Measurements from ENCODE around the gene WFIKKN1. TPM values are rescaled to one million over a fixed set of nuclear protein-coding genes. Genes with fewer than 3 reads are reported as not detected.

WFIKKN1 gene
- total RNA-seq, 1 donor from 2014 or later: not detected

DNA sequence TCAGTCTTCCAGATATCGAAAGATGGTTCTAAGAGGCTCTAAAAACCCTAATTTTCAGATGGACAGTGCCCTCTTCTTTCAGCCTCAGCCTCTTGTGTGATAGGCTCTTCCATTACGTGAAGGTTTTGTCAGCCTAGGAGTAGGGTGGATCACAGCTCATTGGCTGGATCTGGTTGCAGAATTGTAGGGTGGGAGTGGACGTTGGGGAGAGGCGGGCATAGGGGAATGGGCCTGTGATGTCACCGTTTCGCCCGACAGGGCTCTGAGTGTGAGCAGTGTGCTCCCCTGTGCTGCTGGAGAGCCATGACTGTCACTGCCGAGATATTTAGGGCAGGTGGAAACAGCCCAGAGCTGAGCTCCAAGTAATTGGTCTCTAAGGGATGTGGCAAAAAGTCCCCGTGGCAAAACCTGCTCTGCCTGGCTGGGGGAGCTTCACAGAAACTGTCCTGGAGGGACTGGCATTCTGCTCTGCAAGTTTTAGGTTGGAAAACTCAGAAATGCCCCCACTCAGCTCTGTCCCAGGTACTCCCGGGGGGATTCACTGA, 6.2 kb upstream of the WFIKKN1 start:
- TF ChIP-seq, protein P1, sequence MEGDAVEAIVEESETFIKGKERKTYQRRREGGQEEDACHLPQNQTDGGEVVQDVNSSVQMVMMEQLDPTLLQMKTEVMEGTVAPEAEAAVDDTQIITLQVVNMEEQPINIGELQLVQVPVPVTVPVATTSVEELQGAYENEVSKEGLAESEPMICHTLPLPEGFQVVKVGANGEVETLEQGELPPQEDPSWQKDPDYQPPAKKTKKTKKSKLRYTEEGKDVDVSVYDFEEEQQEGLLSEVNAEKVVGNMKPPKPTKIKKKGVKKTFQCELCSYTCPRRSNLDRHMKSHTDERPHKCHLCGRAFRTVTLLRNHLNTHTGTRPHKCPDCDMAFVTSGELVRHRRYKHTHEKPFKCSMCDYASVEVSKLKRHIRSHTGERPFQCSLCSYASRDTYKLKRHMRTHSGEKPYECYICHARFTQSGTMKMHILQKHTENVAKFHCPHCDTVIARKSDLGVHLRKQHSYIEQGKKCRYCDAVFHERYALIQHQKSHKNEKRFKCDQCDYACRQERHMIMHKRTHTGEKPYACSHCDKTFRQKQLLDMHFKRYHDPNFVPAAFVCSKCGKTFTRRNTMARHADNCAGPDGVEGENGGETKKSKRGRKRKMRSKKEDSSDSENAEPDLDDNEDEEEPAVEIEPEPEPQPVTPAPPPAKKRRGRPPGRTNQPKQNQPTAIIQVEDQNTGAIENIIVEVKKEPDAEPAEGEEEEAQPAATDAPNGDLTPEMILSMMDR (conservative IDR thresholded peaks at IDR 0.05; ENCODE audit: low read depth, low read length): no peak
- no peak overlapping the region for H3K4me3 ChIP-seq (ENCODE audit: low read depth, low read length)
- no peak for DNase-seq (ENCODE audit: low read depth)

DNA sequence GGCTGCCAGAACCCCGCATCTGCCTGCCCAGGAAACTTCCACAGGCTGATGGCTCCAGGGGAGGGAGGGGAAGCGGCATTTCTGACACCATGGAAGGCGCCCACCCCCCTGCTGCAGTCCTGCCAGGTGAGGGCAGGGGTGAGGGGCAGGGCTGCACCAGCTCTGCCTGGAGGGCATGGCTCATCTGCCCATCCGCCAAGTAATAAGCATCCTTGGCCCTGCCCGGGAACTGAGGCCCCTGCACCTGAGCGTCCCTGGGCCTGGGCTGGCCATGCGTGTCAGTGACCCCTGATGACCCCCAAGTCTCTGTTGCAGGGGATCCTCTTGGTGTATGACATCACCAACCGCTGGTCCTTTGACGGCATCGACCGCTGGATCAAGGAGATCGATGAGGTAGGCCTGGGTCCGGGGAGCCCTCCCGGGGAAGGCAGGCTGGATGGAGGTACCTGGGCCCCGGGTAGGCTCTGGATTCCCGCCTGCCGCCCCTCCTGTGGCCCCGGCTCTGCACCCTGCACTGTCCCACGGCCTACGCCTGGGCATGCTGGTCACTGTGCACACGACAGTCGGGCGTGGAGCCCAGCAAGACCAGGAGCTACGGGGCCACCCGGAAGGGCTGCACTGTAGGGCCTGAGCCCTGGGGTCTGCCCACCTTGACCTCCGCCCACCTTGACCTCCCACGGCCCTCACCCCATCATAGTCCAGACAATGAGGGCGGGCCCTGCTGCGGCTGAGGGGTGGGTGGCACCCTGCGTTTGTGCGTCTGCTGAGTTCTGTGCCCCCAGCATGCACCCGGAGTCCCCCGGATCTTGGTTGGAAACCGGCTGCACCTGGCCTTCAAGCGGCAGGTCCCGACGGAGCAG, 5.4 kb upstream of the WFIKKN1 start:
- TF ChIP-seq, protein P1 (conservative IDR thresholded peaks at IDR 0.05; ENCODE audit: low read depth, low read length): no peak
- no peak overlapping the region for H3K4me3 ChIP-seq (ENCODE audit: low read depth, low read length)

GRCh38 chr16:625977-626765, 4.6 kb upstream of the WFIKKN1 start:
- no peak for DNase-seq (ENCODE audit: low read depth)
- H3K4me3 ChIP-seq (ENCODE audit: low read depth, low read length): no peak overlapping the region
- TF ChIP-seq, protein P1 (conservative IDR thresholded peaks at IDR 0.05; ENCODE audit: low read depth, low read length): no peak

More for the DNA sequence above, 5.4 kb upstream of the WFIKKN1 start:
- DNase-seq (ENCODE audit: low read depth): no peak

- TF ChIP-seq, protein P1 (conservative IDR thresholded peaks at IDR 0.05; ENCODE audit: low read depth, low read length): no peak
- peak; percentile 72 for DNase-seq (ENCODE audit: low read depth)
- no peak overlapping the region for H3K4me3 ChIP-seq (ENCODE audit: low read depth, low read length)
Measured at GRCh38 chr16:626787-627453, 3.9 kb upstream of the WFIKKN1 start.

DNA sequence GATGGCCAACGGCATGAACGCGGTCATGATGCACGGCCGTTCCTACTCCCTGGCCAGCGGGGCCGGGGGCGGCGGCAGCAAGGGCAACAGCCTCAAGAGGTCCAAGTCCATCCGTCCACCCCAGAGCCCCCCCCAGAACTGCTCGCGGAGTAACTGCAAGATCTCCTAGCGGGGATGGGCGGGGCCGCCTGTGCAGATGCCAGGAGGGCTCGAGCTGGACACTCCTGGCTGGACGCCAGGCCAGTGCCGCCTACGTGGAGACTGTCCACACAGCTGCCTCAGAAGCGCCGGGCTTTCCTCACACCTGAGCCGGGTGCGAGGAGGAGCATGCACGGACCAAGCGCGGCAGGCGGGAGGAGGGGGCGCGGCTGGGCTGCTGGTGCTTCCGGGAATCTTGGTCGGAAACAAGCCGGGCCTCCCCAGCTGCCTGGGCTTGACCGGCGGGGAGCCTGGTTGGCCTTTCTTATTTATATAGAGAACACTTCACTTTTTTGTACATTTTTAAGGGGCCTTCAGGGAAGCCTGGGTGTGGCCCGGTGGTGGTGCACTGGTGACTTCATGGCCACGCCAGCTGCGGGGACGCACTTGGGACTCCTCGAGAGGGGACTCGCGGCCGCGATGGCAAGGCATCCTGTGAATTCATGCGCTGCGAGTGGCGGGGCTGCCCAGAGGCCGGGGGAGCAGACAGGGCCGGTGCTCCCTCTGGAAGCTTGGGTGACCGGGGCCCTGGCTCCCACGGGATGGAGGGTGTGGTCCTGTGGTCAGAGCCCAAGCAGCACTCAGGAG, 3.1 kb upstream of the WFIKKN1 start:
- H3K4me3 ChIP-seq (ENCODE audit: low read depth, low read length): no peak overlapping the region
- DNase-seq (ENCODE audit: low read depth): no peak
- TF ChIP-seq, protein P1 (conservative IDR thresholded peaks at IDR 0.05; ENCODE audit: low read depth, low read length): no peak
